H9 (cell line): ENCODE measurements around the gene CDH4. TPM values are rescaled to one million over a fixed set of nuclear protein-coding genes. Genes with fewer than 3 reads are reported as not detected.
A peak's percentile ranks its signal among the peaks of the same experiment; 100 is the strongest.

Experiments
- DNase-seq: peaks from one replicate; pipeline ENCODE4 v3.0.0-alpha.2; 2017
- H2AFZ ChIP-seq: one replicate; pipeline ENCODE4 v1.6.1; 2013; ENCODE audit warnings: mild to moderate bottlenecking, low read length, control low read depth, moderate library complexity
- H2AK5ac ChIP-seq: 2 replicates; pipeline ENCODE4 v1.6.1; 2013; ENCODE audit warnings: low read length, control low read depth, mixed read lengths; ENCODE audit not compliant: insufficient read length
- H2BK120ac ChIP-seq: one replicate; pipeline ENCODE4 v1.6.1; 2013; ENCODE audit warnings: low read depth, mild to moderate bottlenecking, low read length, control low read depth, inconsistent platforms; ENCODE audit not compliant: poor library complexity, severe bottlenecking
- H2BK12ac ChIP-seq: 2 replicates; pipeline ENCODE4 v1.6.1; 2013; ENCODE audit warnings: low read length, control low read depth, mixed read lengths, low read depth; ENCODE audit not compliant: insufficient read length
- H2BK15ac ChIP-seq: 2 replicates; pipeline ENCODE4 v1.6.1; 2013; ENCODE audit warnings: low read depth, low read length, control low read depth
- H2BK20ac ChIP-seq: one replicate; pipeline ENCODE4 v1.6.1; 2013; ENCODE audit warnings: low read depth, mild to moderate bottlenecking, low read length, control low read depth, inconsistent platforms; ENCODE audit not compliant: poor library complexity, severe bottlenecking
- H2BK5ac ChIP-seq: 2 replicates; pipeline ENCODE4 v1.6.1; 2013; ENCODE audit warnings: low read length, control low read depth, mixed read lengths; ENCODE audit not compliant: insufficient read length
- H3K14ac ChIP-seq: 2 replicates; pipeline ENCODE4 v1.6.1; 2013; ENCODE audit warnings: low read length, control low read depth; ENCODE audit not compliant: insufficient read depth
- H3K18ac ChIP-seq: 2 replicates; pipeline ENCODE4 v1.6.1; 2013; ENCODE audit warnings: low read depth, mild to moderate bottlenecking, mixed read lengths, low read length, control low read depth; ENCODE audit not compliant: insufficient read length
- H3K23ac ChIP-seq: 2 replicates; pipeline ENCODE4 v1.6.1; 2013; ENCODE audit warnings: low read length, control low read depth, mixed read lengths, low read depth; ENCODE audit not compliant: insufficient read length
- H3K23me2 ChIP-seq: 2 replicates; pipeline ENCODE4 v1.6.1; 2013; ENCODE audit warnings: low read depth, mild to moderate bottlenecking, mixed read lengths, low read length, control low read depth; ENCODE audit not compliant: insufficient read length, poor library complexity, severe bottlenecking
- H3K27ac ChIP-seq: 2 replicates; pipeline ENCODE4 v1.5.1; 2013; ENCODE audit warnings: low read length, control low read depth, mixed read lengths, low read depth; ENCODE audit not compliant: insufficient read length
- H3K27me3 ChIP-seq: 2 replicates; pipeline ENCODE4 v1.6.1; 2013; ENCODE audit warnings: low read length, control low read depth, inconsistent platforms; ENCODE audit not compliant: insufficient read depth
- H3K4ac ChIP-seq: 2 replicates; pipeline ENCODE4 v1.6.1; 2013; ENCODE audit warnings: low read depth, mild to moderate bottlenecking, control low read depth, inconsistent platforms, low read length, moderate library complexity
- H3K4me1 ChIP-seq: 2 replicates; pipeline ENCODE4 v1.6.1; 2013; ENCODE audit warnings: low read length, control low read depth, inconsistent platforms; ENCODE audit not compliant: insufficient read depth
- H3K4me2 ChIP-seq: 2 replicates; pipeline ENCODE4 v1.6.1; 2013; ENCODE audit warnings: low read length, control low read depth, mixed read lengths; ENCODE audit not compliant: insufficient read length, insufficient read depth
- H3K56ac ChIP-seq: 2 replicates; pipeline ENCODE4 v1.6.1; 2013; ENCODE audit warnings: low read depth, mild to moderate bottlenecking, mixed read lengths, low read length, control low read depth; ENCODE audit not compliant: insufficient read length
- H3K79me1 ChIP-seq: 2 replicates; pipeline ENCODE4 v1.6.1; 2013; ENCODE audit warnings: low read depth, mild to moderate bottlenecking, moderate library complexity, low read length, control low read depth, inconsistent platforms; ENCODE audit not compliant: insufficient read depth, poor library complexity, severe bottlenecking
- H3K79me2 ChIP-seq: 2 replicates; pipeline ENCODE4 v1.6.1; 2013; ENCODE audit warnings: low read length, control low read depth, inconsistent platforms; ENCODE audit not compliant: insufficient read depth
- H3K9ac ChIP-seq: 2 replicates; pipeline ENCODE4 v1.6.1; 2013; ENCODE audit warnings: low read length, control low read depth, mixed read lengths; ENCODE audit not compliant: insufficient read length; ENCODE audit errors: extremely low read depth
- H3K9me3 ChIP-seq: one replicate; pipeline ENCODE4 v1.6.1; 2013; ENCODE audit warnings: low read depth, low read length, inconsistent platforms; ENCODE audit not compliant: control insufficient read depth
- H3T11ph ChIP-seq: one replicate; pipeline ENCODE4 v1.6.1; 2013; ENCODE audit warnings: mild to moderate bottlenecking, low read length, control low read depth, inconsistent platforms
- H4K20me1 ChIP-seq: one replicate; pipeline ENCODE4 v1.6.1; 2013; ENCODE audit not compliant: control insufficient read depth, insufficient read length, insufficient read depth
- H4K5ac ChIP-seq: 2 replicates; pipeline ENCODE4 v1.6.1; 2013; ENCODE audit warnings: low read depth, mild to moderate bottlenecking, mixed read lengths, low read length, control low read depth; ENCODE audit not compliant: insufficient read length
- H4K8ac ChIP-seq: replicated peaks from 2 replicates; pipeline ENCODE4 v1.6.1; 2013; ENCODE audit warnings: low read length, control low read depth, mixed read lengths, low read depth; ENCODE audit not compliant: insufficient read length
- H4K91ac ChIP-seq: 2 replicates; pipeline ENCODE4 v1.6.1; 2013; ENCODE audit warnings: low read depth, mild to moderate bottlenecking, moderate library complexity, mixed read lengths, low read length, control low read depth; ENCODE audit not compliant: insufficient read length
- H3K27ac Mint-ChIP-seq, 3 experiments: 2 replicates in 2 of 3; 3 replicates in 1 of 3; pipeline ENCODE4 v1.8.0; 2020 to 2021; ENCODE audit warnings: mixed read lengths in 3 of 3, mild to moderate bottlenecking in 1 of 3, moderate library complexity in 1 of 3
- H3K27me3 Mint-ChIP-seq: 2 replicates; pipeline ENCODE4 v1.8.0; 2021; ENCODE audit warnings: low read depth, mild to moderate bottlenecking, moderate library complexity, mixed read lengths
- H3K36me3 Mint-ChIP-seq, 3 experiments: 2 replicates in 2 of 3; 3 replicates in 1 of 3; pipeline ENCODE4 v1.8.0; 2020 to 2021; ENCODE audit warnings: low read depth in 3 of 3, mixed read lengths in 3 of 3; ENCODE audit not compliant: insufficient read depth in 1 of 3
- H3K4me1 Mint-ChIP-seq, 2 experiments: 2 replicates each; pipeline ENCODE4 v1.8.0; 2020; ENCODE audit warnings: mixed read lengths in 2 of 2
- H3K4me3 Mint-ChIP-seq, 2 experiments: 2 replicates in 1 of 2; 3 replicates in 1 of 2; pipeline ENCODE4 v1.8.0; 2020 to 2021; ENCODE audit warnings: mild to moderate bottlenecking in 2 of 2, mixed read lengths in 2 of 2, moderate library complexity in 1 of 2
- H3K9me3 Mint-ChIP-seq, 2 experiments: 2 replicates in 1 of 2; 3 replicates in 1 of 2; pipeline ENCODE4 v1.8.0; 2020; ENCODE audit warnings: mild to moderate bottlenecking in 2 of 2, mixed read lengths in 2 of 2, moderate library complexity in 1 of 2
- WGBS: extraction: QIAGEN DNeasy Blood & Tissue Kit; methylation state at CpG from one replicate; pipeline ENCODE4 v1.1.7; 2013; ENCODE audit warnings: missing lambda C conversion rate, low lambda C conversion rate, mixed read lengths; ENCODE audit not compliant: insufficient read length; ENCODE audit errors: extremely low coverage; 5-methylcytosine and 5-hydroxymethylcytosine counted together
- total RNA-seq: library from RNA; stranded (reverse); gene quantifications from 2 replicates; pipeline ENCODE4 v1.2.1, GENCODE V29; 2021
- TF ChIP-seq, protein P1 (sequence below): fragments of 200-600 bp; sonication (generic); conservative IDR thresholded peaks from 3 replicates; pipeline ENCODE4 v1.8.0; 2021; ENCODE audit warnings: antibody characterized with exemption, mild to moderate bottlenecking

Gene CDH4
- total RNA-seq, 1 experiment from 2014 or later = 3.0 TPM

DNA sequence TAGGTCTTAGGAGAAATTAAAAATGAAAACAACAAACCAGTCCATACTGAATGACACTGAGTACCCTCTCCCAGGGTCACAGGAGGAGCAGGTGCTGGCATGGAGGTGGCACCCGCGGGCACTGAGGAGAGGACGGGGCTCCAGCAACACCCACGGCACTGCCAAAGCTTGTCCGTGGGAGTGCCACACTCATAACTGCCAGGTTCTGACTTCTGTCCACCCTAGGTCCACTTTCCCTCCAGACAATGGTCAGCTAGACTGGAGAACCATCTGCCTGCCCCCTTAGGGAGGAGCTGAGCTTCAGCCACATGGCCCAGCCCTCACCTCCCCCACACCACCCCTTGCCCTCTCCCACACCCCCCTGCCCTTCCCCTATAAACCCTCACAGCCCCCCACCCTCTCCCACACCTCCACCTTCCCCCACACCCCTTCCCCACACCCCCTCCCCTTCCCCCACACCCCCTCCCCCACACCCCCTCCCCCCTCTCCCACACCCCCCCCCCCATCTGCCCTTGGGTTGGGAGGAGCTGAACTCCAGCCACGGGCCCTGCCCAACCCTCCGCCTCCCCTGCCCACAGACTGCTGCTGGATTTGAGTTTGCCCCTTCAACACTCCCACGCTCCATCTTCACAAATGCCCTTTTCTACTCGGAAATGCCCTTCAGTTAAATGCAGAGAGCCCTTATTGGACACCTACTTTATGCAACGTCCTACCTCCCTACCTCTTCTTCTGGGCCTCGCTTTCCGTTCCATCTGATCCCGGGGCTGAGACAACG is 684.1 kb downstream of the CDH4 start:
- Mint-ChIP-seq H3K27me3 (no peaks in the 10 kb centered on the region; the same call in none of the 2 replicates), H3K27ac (peak overlapping the region in 1 of 3 experiments; percentile 59; a peak in 1 of 7 replicates), H3K36me3 (peaks cover 0 to 3% (median 0%) of the 10 kb centered on the region in 3 experiments; a peak in 2 of 7 replicates), H3K4me3 (no peak overlapping the region), H3K9me3 (no peaks in the 10 kb centered on the region), H3K4me1 (peaks cover 13 to 33% of the 10 kb centered on the region in 2 experiments)
- no peak overlapping the region for H3K18ac ChIP-seq
- no peak overlapping the region for H3K4me2 ChIP-seq
- no peaks in the 10 kb centered on the region for H4K20me1 ChIP-seq
- H2BK5ac ChIP-seq = no peak overlapping the region
- no peak overlapping the region for H2BK15ac ChIP-seq
- H3K9ac ChIP-seq = no peak overlapping the region
- no peaks in the 10 kb centered on the region for H3K79me2 ChIP-seq
- H2BK20ac ChIP-seq = no peak overlapping the region
- H3K27ac ChIP-seq = no peak overlapping the region
- H2AFZ ChIP-seq = no peak overlapping the region
- no peak overlapping the region for H3K56ac ChIP-seq
- no peaks in the 10 kb centered on the region for H3K23me2 ChIP-seq
- H2BK12ac ChIP-seq = no peak overlapping the region
- H4K5ac ChIP-seq = no peak overlapping the region
- no peak overlapping the region for H4K8ac ChIP-seq
- H3K9me3 ChIP-seq = no peaks in the 10 kb centered on the region
- no peak overlapping the region for H2AK5ac ChIP-seq
- H2BK120ac ChIP-seq = no peak overlapping the region
- no CpG with 5 or more reads among the region's 14 CpGs for WGBS
- no peaks in the 10 kb centered on the region for H3K79me1 ChIP-seq
- no peak overlapping the region; the same call in 1 of the 2 replicates for H3K14ac ChIP-seq
- H3K27me3 ChIP-seq = no peaks in the 10 kb centered on the region
- H3K23ac ChIP-seq = no peak overlapping the region
- H3T11ph ChIP-seq = no peak overlapping the region
- H3K4me1 ChIP-seq = no peaks in the 10 kb centered on the region
- TF ChIP-seq, protein P1, sequence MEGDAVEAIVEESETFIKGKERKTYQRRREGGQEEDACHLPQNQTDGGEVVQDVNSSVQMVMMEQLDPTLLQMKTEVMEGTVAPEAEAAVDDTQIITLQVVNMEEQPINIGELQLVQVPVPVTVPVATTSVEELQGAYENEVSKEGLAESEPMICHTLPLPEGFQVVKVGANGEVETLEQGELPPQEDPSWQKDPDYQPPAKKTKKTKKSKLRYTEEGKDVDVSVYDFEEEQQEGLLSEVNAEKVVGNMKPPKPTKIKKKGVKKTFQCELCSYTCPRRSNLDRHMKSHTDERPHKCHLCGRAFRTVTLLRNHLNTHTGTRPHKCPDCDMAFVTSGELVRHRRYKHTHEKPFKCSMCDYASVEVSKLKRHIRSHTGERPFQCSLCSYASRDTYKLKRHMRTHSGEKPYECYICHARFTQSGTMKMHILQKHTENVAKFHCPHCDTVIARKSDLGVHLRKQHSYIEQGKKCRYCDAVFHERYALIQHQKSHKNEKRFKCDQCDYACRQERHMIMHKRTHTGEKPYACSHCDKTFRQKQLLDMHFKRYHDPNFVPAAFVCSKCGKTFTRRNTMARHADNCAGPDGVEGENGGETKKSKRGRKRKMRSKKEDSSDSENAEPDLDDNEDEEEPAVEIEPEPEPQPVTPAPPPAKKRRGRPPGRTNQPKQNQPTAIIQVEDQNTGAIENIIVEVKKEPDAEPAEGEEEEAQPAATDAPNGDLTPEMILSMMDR = no peak
- no peak overlapping the region for H4K91ac ChIP-seq
- no peak for DNase-seq
- H3K4ac ChIP-seq = no peak overlapping the region
